GM23338 (cell line): Measurements from ENCODE around the gene SLAMF8. TPM values are rescaled to one million over a fixed set of nuclear protein-coding genes. Genes with fewer than 3 reads are reported as not detected.

Experiments
- ATAC-seq: fragments of 200-7000 bp; cut with Tn5 transposase; 3 replicates; pipeline ENCODE4 v1.9.1; 2020
- DNase-seq: peaks from one replicate; pipeline ENCODE4 v3.0.0-alpha.2; 2015; ENCODE audit warnings: low spot score
- H2AFZ ChIP-seq: fragments of 200-600 bp; sonication (generic); 2 replicates; pipeline ENCODE4 v1.8.0; 2016; ENCODE audit warnings: antibody characterized with exemption, mild to moderate bottlenecking, moderate library complexity
- H3F3A ChIP-seq: fragments of 200-600 bp; sonication (generic); replicated peaks from 2 replicates; pipeline ENCODE4 v1.8.0; 2017; ENCODE audit warnings: antibody characterized with exemption, mixed run types, low read depth
- H3K27ac ChIP-seq: fragments of 200-600 bp; sonication (generic); 2 replicates; pipeline ENCODE4 v1.6.1; 2016; ENCODE audit warnings: low read depth
- H3K27me3 ChIP-seq: fragments of 200-600 bp; sonication (generic); 2 replicates; pipeline ENCODE4 v1.8.0; 2016; ENCODE audit warnings: mild to moderate bottlenecking, mixed run types, moderate library complexity; ENCODE audit not compliant: insufficient read depth
- H3K36me3 ChIP-seq: fragments of 200-600 bp; sonication (generic); 2 replicates; pipeline ENCODE4 v1.8.0; 2016; ENCODE audit warnings: mild to moderate bottlenecking; ENCODE audit not compliant: insufficient read depth
- H3K4me1 ChIP-seq: fragments of 200-600 bp; sonication (generic); 2 replicates; pipeline ENCODE4 v1.8.0; 2016; ENCODE audit warnings: mild to moderate bottlenecking, moderate library complexity; ENCODE audit not compliant: insufficient read depth
- H3K4me2 ChIP-seq: fragments of 200-600 bp; sonication (generic); 2 replicates; pipeline ENCODE4 v1.7.1; 2017; ENCODE audit warnings: mixed run types
- H3K4me3 ChIP-seq: fragments of 200-600 bp; sonication (generic); 2 replicates; pipeline ENCODE4 v1.6.1; 2016; ENCODE audit warnings: mixed run types
- H3K79me2 ChIP-seq: fragments of 200-600 bp; sonication (generic); replicated peaks from 2 replicates; pipeline ENCODE4 v1.8.0; 2017; ENCODE audit warnings: mild to moderate bottlenecking; ENCODE audit not compliant: insufficient read depth
- H3K9me2 ChIP-seq: fragments of 200-600 bp; sonication (generic); 2 replicates; pipeline ENCODE4 v1.8.0; 2017; ENCODE audit not compliant: insufficient read depth
- H4K20me1 ChIP-seq: fragments of 200-600 bp; sonication (generic); replicated peaks from 2 replicates; pipeline ENCODE4 v1.8.0; 2017; ENCODE audit warnings: mild to moderate bottlenecking; ENCODE audit not compliant: insufficient read depth
- H3K27ac Mint-ChIP-seq: 2 replicates; pipeline ENCODE4 v1.8.0; 2020; ENCODE audit warnings: inconsistent platforms, mild to moderate bottlenecking, moderate library complexity, mixed read lengths
- H3K27me3 Mint-ChIP-seq: 3 replicates; pipeline ENCODE4 v1.8.0; 2022; ENCODE audit warnings: low read depth, mild to moderate bottlenecking, moderate library complexity, mixed read lengths, inconsistent platforms; ENCODE audit not compliant: insufficient read depth, poor library complexity
- H3K36me3 Mint-ChIP-seq: 3 replicates; pipeline ENCODE4 v1.8.0; 2021; ENCODE audit warnings: low read depth, mild to moderate bottlenecking, inconsistent platforms, moderate library complexity, mixed read lengths
- H3K4me1 Mint-ChIP-seq: 3 replicates; pipeline ENCODE4 v1.8.0; 2020; ENCODE audit warnings: mild to moderate bottlenecking, inconsistent platforms, mixed read lengths
- H3K4me3 Mint-ChIP-seq: 3 replicates; pipeline ENCODE4 v1.8.0; 2021; ENCODE audit warnings: moderate library complexity, mild to moderate bottlenecking, inconsistent platforms, mixed read lengths
- H3K9me3 Mint-ChIP-seq: 3 replicates; pipeline ENCODE4 v1.8.0; 2020; ENCODE audit warnings: moderate library complexity, mild to moderate bottlenecking, inconsistent platforms, mixed read lengths
- CREB1 ChIP-seq: fragments of 250-450 bp; sonication (Bioruptor Pico); IDR thresholded peaks from 2 replicates; pipeline ENCODE4 v1.5.0; 2020; ENCODE audit warnings: low read depth, mild to moderate bottlenecking, moderate library complexity
- EZH2 ChIP-seq: fragments of 200-600 bp; sonication (generic); IDR thresholded peaks from one replicate; pipeline ENCODE4 v1.8.0; 2017; ENCODE audit warnings: antibody characterized with exemption, mild to moderate bottlenecking, low read depth; ENCODE audit not compliant: unreplicated experiment
- EZH2phosphoT487 ChIP-seq: fragments of 200-600 bp; sonication (generic); IDR thresholded peaks from one replicate; pipeline ENCODE4 v1.8.1; 2018; ENCODE audit warnings: antibody characterized with exemption; ENCODE audit not compliant: unreplicated experiment
- JUNB ChIP-seq: IDR thresholded peaks from one replicate; pipeline ENCODE4 v1.6.1; 2016; ENCODE audit warnings: antibody characterized with exemption; ENCODE audit not compliant: unreplicated experiment
- NANOG ChIP-seq: IDR thresholded peaks from 2 replicates; pipeline ENCODE4 v1.6.1; 2016; ENCODE audit warnings: antibody characterized with exemption, borderline replicate concordance
- POLR2AphosphoS5 ChIP-seq: IDR thresholded peaks from 2 replicates; pipeline ENCODE4 v1.6.1; 2016; ENCODE audit warnings: antibody characterized with exemption, low read depth
- STAT1 ChIP-seq: IDR thresholded peaks from one replicate; pipeline ENCODE4 v1.6.1; 2016; ENCODE audit warnings: antibody characterized with exemption; ENCODE audit not compliant: unreplicated experiment
- ZNF114 ChIP-seq: fragments of 250-450 bp; sonication (Bioruptor Pico); IDR thresholded peaks from 2 replicates; pipeline ENCODE4 v1.5.0; 2020; ENCODE audit warnings: mild to moderate bottlenecking, moderate library complexity
- ZNF331 ChIP-seq: fragments of 250-450 bp; sonication (Bioruptor Pico); IDR thresholded peaks from 2 replicates; pipeline ENCODE4 v1.5.0; 2020; ENCODE audit warnings: low read depth, mild to moderate bottlenecking, moderate library complexity
- polyA plus RNA-seq: library from polyadenylated mRNA; unstranded; fragments of >200 nt; fragmentation: Nextera tagmentation; extraction: Ambion mirVana; gene quantifications from 2 replicates; pipeline ENCODE4 v1.2.1, GENCODE V29; 2016
- total RNA-seq: library from RNA; depleted of rRNA; stranded (reverse); fragments of >200 nt; shearing (Covaris generic); gene quantifications from 2 replicates; pipeline ENCODE4 v1.2.3, GENCODE V29; 2014
- TF ChIP-seq, protein P1 (sequence below): IDR thresholded peaks from one replicate; pipeline ENCODE4 v1.6.1; 2018; ENCODE audit warnings: antibody characterized with exemption; ENCODE audit not compliant: unreplicated experiment
- TF ChIP-seq, protein P2 (sequence below): IDR thresholded peaks from 2 replicates; pipeline ENCODE4 v1.6.1; 2016; ENCODE audit warnings: antibody characterized with exemption
- TF ChIP-seq, protein P3 (sequence below), 2 experiments: fragments of 200-600 bp in 1 of 2; sonication (generic) in 1 of 2; conservative IDR thresholded peaks; 2 replicates each; pipeline versions ENCODE4 v1.5.1 to v1.6.1; 2016 to 2017; ENCODE audit warnings: antibody characterized with exemption in 2 of 2, low read depth in 2 of 2, mild to moderate bottlenecking in 2 of 2, moderate library complexity in 1 of 2
- TF ChIP-seq, protein P4 (sequence below): fragments of 250-450 bp; sonication (Bioruptor Pico); IDR thresholded peaks from 2 replicates; pipeline ENCODE4 v1.5.0; 2020; ENCODE audit warnings: mild to moderate bottlenecking, moderate library complexity

Gene SLAMF8
- total and polyA plus RNA-seq, 2 experiments from 2014 or later, result not detected

DNA sequence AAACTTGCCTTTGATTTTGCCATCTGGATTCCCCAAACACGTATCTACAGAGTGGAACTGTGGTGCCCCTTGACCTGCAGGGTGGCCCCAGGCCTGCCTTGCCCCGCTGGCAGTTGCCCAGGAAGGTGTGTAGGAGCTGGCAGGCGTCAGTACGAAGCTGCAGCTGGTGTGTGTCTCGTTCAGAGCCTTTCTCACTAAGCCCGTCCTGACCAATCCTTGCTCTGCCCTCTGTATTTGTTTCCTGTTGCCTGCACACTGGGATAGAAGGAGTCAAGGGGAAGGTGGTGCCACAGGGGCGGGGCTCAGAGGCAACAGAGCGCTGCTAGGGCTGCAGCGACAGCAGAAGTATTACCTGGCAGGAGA, 41.0 kb downstream of the SLAMF8 start:
- Histone ChIP-seq H2AFZ (peak overlapping the region; percentile 43; the same call in 1 of the 2 replicates), H3K4me3 (no peak overlapping the region), H3K27ac (no peak overlapping the region), H3F3A (no peaks in the 10 kb centered on the region), H3K36me3 (no peaks in the 10 kb centered on the region; the same call in 1 of the 2 replicates), H3K9me2 (no peaks in the 10 kb centered on the region), H3K4me1 (no peaks in the 10 kb centered on the region), H3K79me2 (no peaks in the 10 kb centered on the region), H3K27me3 (no peaks in the 10 kb centered on the region), H3K4me2 (no peak overlapping the region), H4K20me1 (no peaks in the 10 kb centered on the region)
- TF ChIP-seq, protein P1, sequence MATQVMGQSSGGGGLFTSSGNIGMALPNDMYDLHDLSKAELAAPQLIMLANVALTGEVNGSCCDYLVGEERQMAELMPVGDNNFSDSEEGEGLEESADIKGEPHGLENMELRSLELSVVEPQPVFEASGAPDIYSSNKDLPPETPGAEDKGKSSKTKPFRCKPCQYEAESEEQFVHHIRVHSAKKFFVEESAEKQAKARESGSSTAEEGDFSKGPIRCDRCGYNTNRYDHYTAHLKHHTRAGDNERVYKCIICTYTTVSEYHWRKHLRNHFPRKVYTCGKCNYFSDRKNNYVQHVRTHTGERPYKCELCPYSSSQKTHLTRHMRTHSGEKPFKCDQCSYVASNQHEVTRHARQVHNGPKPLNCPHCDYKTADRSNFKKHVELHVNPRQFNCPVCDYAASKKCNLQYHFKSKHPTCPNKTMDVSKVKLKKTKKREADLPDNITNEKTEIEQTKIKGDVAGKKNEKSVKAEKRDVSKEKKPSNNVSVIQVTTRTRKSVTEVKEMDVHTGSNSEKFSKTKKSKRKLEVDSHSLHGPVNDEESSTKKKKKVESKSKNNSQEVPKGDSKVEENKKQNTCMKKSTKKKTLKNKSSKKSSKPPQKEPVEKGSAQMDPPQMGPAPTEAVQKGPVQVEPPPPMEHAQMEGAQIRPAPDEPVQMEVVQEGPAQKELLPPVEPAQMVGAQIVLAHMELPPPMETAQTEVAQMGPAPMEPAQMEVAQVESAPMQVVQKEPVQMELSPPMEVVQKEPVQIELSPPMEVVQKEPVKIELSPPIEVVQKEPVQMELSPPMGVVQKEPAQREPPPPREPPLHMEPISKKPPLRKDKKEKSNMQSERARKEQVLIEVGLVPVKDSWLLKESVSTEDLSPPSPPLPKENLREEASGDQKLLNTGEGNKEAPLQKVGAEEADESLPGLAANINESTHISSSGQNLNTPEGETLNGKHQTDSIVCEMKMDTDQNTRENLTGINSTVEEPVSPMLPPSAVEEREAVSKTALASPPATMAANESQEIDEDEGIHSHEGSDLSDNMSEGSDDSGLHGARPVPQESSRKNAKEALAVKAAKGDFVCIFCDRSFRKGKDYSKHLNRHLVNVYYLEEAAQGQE, result no peak
- TF ChIP-seq, protein P2, sequence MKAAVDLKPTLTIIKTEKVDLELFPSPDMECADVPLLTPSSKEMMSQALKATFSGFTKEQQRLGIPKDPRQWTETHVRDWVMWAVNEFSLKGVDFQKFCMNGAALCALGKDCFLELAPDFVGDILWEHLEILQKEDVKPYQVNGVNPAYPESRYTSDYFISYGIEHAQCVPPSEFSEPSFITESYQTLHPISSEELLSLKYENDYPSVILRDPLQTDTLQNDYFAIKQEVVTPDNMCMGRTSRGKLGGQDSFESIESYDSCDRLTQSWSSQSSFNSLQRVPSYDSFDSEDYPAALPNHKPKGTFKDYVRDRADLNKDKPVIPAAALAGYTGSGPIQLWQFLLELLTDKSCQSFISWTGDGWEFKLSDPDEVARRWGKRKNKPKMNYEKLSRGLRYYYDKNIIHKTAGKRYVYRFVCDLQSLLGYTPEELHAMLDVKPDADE, result no peak
- TF ChIP-seq, protein P3, sequence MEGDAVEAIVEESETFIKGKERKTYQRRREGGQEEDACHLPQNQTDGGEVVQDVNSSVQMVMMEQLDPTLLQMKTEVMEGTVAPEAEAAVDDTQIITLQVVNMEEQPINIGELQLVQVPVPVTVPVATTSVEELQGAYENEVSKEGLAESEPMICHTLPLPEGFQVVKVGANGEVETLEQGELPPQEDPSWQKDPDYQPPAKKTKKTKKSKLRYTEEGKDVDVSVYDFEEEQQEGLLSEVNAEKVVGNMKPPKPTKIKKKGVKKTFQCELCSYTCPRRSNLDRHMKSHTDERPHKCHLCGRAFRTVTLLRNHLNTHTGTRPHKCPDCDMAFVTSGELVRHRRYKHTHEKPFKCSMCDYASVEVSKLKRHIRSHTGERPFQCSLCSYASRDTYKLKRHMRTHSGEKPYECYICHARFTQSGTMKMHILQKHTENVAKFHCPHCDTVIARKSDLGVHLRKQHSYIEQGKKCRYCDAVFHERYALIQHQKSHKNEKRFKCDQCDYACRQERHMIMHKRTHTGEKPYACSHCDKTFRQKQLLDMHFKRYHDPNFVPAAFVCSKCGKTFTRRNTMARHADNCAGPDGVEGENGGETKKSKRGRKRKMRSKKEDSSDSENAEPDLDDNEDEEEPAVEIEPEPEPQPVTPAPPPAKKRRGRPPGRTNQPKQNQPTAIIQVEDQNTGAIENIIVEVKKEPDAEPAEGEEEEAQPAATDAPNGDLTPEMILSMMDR (conservative IDR thresholded peaks at IDR 0.05; ENCODE audit: low read depth in 2 of 2), result no peak
- TF ChIP-seq ZNF114 (no peak), EZH2 (no peak), EZH2phosphoT487 (no peak), STAT1 (no peak), CREB1 (CRISPR knock-in tag) (no peak), POLR2AphosphoS5 (no peak), JUNB (no peak), ZNF331 (no peak), NANOG (no peak)
- TF ChIP-seq, protein P4, sequence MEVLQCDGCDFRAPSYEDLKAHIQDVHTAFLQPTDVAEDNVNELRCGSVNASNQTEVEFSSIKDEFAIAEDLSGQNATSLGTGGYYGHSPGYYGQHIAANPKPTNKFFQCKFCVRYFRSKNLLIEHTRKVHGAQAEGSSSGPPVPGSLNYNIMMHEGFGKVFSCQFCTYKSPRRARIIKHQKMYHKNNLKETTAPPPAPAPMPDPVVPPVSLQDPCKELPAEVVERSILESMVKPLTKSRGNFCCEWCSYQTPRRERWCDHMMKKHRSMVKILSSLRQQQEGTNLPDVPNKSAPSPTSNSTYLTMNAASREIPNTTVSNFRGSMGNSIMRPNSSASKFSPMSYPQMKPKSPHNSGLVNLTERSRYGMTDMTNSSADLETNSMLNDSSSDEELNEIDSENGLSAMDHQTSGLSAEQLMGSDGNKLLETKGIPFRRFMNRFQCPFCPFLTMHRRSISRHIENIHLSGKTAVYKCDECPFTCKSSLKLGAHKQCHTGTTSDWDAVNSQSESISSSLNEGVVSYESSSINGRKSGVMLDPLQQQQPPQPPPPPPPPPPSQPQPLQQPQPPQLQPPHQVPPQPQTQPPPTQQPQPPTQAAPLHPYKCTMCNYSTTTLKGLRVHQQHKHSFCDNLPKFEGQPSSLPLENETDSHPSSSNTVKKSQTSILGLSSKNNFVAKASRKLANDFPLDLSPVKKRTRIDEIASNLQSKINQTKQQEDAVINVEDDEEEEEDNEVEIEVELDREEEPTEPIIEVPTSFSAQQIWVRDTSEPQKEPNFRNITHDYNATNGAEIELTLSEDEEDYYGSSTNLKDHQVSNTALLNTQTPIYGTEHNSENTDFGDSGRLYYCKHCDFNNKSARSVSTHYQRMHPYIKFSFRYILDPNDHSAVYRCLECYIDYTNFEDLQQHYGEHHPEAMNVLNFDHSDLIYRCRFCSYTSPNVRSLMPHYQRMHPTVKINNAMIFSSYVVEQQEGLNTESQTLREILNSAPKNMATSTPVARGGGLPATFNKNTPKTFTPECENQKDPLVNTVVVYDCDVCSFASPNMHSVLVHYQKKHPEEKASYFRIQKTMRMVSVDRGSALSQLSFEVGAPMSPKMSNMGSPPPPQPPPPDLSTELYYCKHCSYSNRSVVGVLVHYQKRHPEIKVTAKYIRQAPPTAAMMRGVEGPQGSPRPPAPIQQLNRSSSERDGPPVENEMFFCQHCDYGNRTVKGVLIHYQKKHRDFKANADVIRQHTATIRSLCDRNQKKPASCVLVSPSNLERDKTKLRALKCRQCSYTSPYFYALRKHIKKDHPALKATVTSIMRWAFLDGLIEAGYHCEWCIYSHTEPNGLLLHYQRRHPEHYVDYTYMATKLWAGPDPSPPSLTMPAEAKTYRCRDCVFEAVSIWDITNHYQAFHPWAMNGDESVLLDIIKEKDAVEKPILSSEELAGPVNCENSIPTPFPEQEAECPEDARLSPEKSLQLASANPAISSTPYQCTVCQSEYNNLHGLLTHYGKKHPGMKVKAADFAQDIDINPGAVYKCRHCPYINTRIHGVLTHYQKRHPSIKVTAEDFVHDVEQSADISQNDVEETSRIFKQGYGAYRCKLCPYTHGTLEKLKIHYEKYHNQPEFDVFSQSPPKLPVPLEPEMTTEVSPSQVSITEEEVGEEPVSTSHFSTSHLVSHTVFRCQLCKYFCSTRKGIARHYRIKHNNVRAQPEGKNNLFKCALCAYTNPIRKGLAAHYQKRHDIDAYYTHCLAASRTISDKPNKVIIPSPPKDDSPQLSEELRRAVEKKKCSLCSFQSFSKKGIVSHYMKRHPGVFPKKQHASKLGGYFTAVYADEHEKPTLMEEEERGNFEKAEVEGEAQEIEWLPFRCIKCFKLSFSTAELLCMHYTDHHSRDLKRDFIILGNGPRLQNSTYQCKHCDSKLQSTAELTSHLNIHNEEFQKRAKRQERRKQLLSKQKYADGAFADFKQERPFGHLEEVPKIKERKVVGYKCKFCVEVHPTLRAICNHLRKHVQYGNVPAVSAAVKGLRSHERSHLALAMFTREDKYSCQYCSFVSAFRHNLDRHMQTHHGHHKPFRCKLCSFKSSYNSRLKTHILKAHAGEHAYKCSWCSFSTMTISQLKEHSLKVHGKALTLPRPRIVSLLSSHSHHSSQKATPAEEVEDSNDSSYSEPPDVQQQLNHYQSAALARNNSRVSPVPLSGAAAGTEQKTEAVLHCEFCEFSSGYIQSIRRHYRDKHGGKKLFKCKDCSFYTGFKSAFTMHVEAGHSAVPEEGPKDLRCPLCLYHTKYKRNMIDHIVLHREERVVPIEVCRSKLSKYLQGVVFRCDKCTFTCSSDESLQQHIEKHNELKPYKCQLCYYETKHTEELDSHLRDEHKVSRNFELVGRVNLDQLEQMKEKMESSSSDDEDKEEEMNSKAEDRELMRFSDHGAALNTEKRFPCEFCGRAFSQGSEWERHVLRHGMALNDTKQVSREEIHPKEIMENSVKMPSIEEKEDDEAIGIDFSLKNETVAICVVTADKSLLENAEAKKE, result no peak
- ATAC-seq (peak; percentile 80), DNase-seq (peak; percentile 43)
- Mint-ChIP-seq H3K4me3 (no peak overlapping the region), H3K9me3 (no peaks in the 10 kb centered on the region; the same call in 2 of the 3 replicates), H3K36me3 (no peaks in the 10 kb centered on the region), H3K27ac (no peak overlapping the region), H3K27me3 (peaks cover 2% of the 10 kb centered on the region), H3K4me1 (peaks cover 7% of the 10 kb centered on the region)
